ENCODE data around the gene SIX3. TPM values are rescaled to one million over a fixed set of nuclear protein-coding genes. Genes with fewer than 3 reads are reported as not detected.

Gene SIX3
- total and polyA plus RNA-seq, 8 donors, result 0.19 to 1.7 (median 0.31) TPM

DNA sequence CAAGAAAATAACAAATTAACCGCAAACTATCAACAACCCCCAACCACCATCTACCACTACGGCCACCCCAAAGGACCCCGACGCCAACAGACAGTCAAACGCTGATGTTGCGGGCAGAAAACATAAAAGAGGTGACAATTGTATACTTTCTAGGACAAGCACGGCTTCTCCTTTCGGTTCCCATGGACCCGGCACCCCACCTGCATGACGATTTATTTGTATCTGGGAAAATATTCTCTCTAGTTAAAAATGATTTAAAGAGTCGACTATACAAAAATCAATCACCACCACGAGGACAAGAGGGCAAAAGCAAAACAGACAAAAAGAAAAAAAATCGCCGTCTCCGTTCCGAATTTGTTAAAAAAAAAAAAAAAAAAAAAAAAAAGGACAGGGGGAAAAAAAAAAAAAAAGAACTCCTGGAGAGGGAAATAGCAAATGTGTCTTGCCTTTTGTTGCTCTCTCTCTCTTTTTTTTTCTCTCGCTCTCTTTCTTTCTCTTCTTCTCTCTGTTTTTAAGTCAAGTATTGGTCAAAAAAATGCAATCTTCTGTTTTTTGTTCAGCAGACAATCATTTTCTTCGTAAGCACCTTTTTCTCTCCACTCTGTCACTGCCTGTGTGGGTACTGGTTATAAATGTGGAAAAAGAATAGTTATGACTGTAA is 3.6 kb downstream of the SIX3 start:
- ATAC-seq (no peak), FAIRE-seq (no peak), DNase-seq (no peak)
- intact Hi-C loops (cut with DNase I), result no loop called here
- WGBS, 2 donors, result 34 to 37% methylated on average over 18 of the region's 18 CpGs
- no peaks in the 10 kb centered on the region for H3K36me3 ChIP-seq
- peaks cover 0 to 4% (median 0%) of the 10 kb centered on the region in 3 donors for H3K4me1 ChIP-seq
- TF ChIP-seq, protein P1, sequence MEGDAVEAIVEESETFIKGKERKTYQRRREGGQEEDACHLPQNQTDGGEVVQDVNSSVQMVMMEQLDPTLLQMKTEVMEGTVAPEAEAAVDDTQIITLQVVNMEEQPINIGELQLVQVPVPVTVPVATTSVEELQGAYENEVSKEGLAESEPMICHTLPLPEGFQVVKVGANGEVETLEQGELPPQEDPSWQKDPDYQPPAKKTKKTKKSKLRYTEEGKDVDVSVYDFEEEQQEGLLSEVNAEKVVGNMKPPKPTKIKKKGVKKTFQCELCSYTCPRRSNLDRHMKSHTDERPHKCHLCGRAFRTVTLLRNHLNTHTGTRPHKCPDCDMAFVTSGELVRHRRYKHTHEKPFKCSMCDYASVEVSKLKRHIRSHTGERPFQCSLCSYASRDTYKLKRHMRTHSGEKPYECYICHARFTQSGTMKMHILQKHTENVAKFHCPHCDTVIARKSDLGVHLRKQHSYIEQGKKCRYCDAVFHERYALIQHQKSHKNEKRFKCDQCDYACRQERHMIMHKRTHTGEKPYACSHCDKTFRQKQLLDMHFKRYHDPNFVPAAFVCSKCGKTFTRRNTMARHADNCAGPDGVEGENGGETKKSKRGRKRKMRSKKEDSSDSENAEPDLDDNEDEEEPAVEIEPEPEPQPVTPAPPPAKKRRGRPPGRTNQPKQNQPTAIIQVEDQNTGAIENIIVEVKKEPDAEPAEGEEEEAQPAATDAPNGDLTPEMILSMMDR (IDR thresholded peaks at IDR 0.05), result no peak
- no peak overlapping the region for H3K4me3 ChIP-seq
- no peak overlapping the region for H3K27ac ChIP-seq
- no peaks in the 10 kb centered on the region for H3K9me3 ChIP-seq
- peaks cover 4 to 32% (median 11%) of the 10 kb centered on the region in 4 donors for H3K27me3 ChIP-seq

DNA sequence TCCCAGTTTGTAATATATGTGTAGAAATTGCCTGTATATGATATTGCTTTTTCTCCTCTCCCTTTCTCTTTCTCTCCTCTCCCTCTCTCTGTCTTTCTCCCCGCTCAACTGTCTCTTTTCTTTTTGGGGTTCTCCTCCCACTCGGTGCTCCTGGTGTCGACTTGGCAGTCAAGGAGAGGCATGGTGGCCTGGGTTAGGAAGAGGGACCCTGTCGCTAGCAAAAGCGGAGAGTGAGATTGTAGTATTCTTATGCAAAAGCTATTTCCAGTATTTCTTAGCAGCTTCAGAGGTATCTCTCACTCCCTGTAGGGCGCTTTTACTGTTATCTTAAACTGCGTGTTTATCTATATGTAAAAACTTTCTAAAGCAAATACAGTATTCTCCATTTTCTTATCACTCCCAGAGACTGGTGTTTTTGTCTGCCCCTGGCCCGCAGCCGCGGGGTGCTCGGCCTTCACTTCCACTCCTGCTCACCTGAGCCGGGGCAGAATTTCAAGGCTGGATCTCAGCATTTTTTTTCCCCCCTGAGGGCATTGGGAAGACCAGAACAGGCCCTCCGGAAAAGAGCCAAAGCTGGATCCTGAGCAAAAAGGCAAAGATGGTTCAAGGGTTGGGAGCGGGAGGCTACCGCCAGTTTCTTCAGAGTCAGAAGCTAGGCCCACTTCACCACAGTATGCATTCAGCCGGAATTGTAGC is 4.3 kb downstream of the SIX3 start:
- TF ChIP-seq, protein P1 (IDR thresholded peaks at IDR 0.05), result no peak
- Histone ChIP-seq H3K27ac (no peak overlapping the region), H3K4me1 (peaks cover 0 to 4% (median 0%) of the 10 kb centered on the region in 3 donors), H3K27me3 (peaks cover 0 to 25% (median 10%) of the 10 kb centered on the region in 4 donors), H3K4me3 (no peak overlapping the region), H3K9me3 (no peaks in the 10 kb centered on the region), H3K36me3 (no peaks in the 10 kb centered on the region)
- ATAC-seq, result no peak
- DNase-seq, result peak in 1 of 6 donors; percentile 26
- WGBS, 2 donors, result 71 to 78% methylated on average over 16 of the region's 16 CpGs
- FAIRE-seq, result no peak
- intact Hi-C loops (cut with DNase I), result no loop called here

DNA sequence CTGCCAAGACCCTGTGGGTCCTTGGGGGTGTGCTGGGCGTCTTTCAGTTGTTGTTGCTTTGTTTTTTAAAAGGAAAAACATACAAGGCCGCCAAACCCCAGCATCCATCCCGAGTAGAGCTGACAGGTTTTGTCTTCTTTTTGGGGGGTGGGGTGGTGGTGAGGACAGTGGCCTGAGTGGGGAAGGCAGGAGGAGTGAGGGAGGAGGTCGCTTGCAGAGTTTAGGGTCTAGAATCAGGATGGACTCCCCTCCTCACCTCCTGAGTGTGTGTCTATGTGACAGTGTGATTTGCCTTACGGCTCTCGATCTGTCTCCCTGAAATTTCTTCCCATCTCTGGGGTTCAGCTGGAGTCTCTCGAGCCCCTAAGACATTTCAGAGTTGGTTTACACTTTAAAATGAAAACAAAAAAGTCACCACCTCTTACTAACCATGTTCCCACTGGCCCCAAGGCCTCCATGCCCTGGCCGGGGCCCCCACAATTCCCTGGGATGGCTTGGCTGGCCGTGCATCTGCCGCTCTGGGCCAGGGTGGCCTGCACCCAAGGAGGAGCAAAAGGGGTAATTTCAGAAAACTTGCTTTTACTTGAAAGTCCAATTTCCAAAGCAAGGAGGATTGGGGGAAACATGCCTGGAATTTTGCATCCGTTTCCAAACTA is 5.0 kb downstream of the SIX3 start:
- no peak overlapping the region for H3K27ac ChIP-seq
- ATAC-seq (no peak), FAIRE-seq (no peak), DNase-seq (peak in 1 of 6 donors; percentile 30)
- intact Hi-C loops (cut with DNase I), result no loop called here
- H3K36me3 ChIP-seq, result no peaks in the 10 kb centered on the region
- TF ChIP-seq, protein P1 (IDR thresholded peaks at IDR 0.05), result no peak
- H3K4me1 ChIP-seq, result peaks cover 0 to 4% (median 0%) of the 10 kb centered on the region in 3 donors
- H3K27me3 ChIP-seq, result peaks cover 0 to 21% (median 10%) of the 10 kb centered on the region in 4 donors
- H3K9me3 ChIP-seq, result no peaks in the 10 kb centered on the region
- H3K4me3 ChIP-seq, result no peak overlapping the region
- 81 to 91% methylated on average over 11 of the region's 11 CpGs for WGBS, 2 donors

DNA sequence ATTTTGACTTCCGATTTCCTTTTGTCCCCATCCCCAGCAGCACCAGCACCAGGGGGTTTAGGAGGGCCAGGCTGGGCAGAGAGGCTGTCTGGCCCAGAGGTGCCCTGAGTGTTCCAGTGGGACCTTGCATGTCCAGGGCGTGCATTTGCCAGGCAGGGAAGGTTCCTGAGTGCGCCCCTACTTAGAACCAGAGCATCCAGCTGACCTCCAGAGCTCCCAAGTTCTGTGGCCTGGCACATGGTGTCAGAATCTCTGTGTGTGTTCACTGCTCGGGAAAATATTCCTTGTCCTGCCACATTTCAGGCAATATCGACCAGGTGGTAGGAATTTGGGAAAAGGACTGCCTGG is 5.5 kb downstream of the SIX3 start:
- 78 to 83% methylated on average over 5 of the region's 5 CpGs for WGBS, 2 donors
- H3K4me3 ChIP-seq, result no peak overlapping the region
- TF ChIP-seq, protein P1 (IDR thresholded peaks at IDR 0.05), result no peak
- H3K36me3 ChIP-seq, result no peaks in the 10 kb centered on the region
- peak in 1 of 6 donors; percentile 18 for DNase-seq
- peaks cover 0 to 21% (median 10%) of the 10 kb centered on the region in 4 donors for H3K27me3 ChIP-seq
- no peak for FAIRE-seq
- peaks cover 0 to 4% (median 0%) of the 10 kb centered on the region in 3 donors for H3K4me1 ChIP-seq
- intact Hi-C loops (cut with DNase I), result no loop called here
- H3K27ac ChIP-seq, result no peak overlapping the region
- no peak for ATAC-seq
- no peaks in the 10 kb centered on the region for H3K9me3 ChIP-seq
